DMS 273 (cell line): Measurements from ENCODE around the gene UCHL1.
"Not testable (repeated sequence)": the region's sequence is repeated elsewhere in the genome, so short reads cannot be mapped to it uniquely, and the experiment has no call there.

Experiments
- DNase-seq: peaks from one replicate; lab custom pipeline; 2025; ENCODE audit not compliant: unreplicated experiment; lab: John Stamatoyannopoulos, UW

The UCHL1 gene

GRCh38 chr4:41287852-41288251, 31.1 kb downstream of the UCHL1 start:
- DNase-seq, result no peak

GRCh38 chr4:41288254-41288653, 31.5 kb downstream of the UCHL1 start:
- DNase-seq, result no peak

- DNase-seq, result no peak
Observed at GRCh38 chr4:41290479-41290878, 33.8 kb downstream of the UCHL1 start.

- DNase-seq, result peak; percentile 49
Observed at GRCh38 chr4:41294445-41295062, 37.8 kb downstream of the UCHL1 start.

GRCh38 chr4:41296995-41297394, 40.3 kb downstream of the UCHL1 start:
- DNase-seq, result no peak

GRCh38 chr4:41297832-41298231, 41.1 kb downstream of the UCHL1 start:
- DNase-seq, result no peak

GRCh38 chr4:41299486-41299885, 42.8 kb downstream of the UCHL1 start:
- DNase-seq, result no peak

- no peak for DNase-seq
Observed at GRCh38 chr4:41301137-41301536, 44.4 kb downstream of the UCHL1 start.

- no peak for DNase-seq
Observed at GRCh38 chr4:41303372-41304118, 46.8 kb downstream of the UCHL1 start.

- DNase-seq, result no peak
Observed at GRCh38 chr4:41304221-41304620, 47.5 kb downstream of the UCHL1 start.

- DNase-seq, result peak; percentile 66
Observed at GRCh38 chr4:41305476-41305875, 48.7 kb downstream of the UCHL1 start.

- DNase-seq, result no peak
Observed at GRCh38 chr4:41307638-41308037, 50.9 kb downstream of the UCHL1 start.

- DNase-seq, result no peak
Observed at GRCh38 chr4:41308398-41308797, 51.7 kb downstream of the UCHL1 start.

- not testable (repeated sequence) for DNase-seq
Observed at GRCh38 chr4:41315426-41315825, 58.7 kb downstream of the UCHL1 start.

GRCh38 chr4:41315862-41316261, 59.1 kb downstream of the UCHL1 start:
- DNase-seq, result no peak
